ENCODE measurements around the gene BIN1. TPM values are rescaled to one million over a fixed set of nuclear protein-coding genes. Genes with fewer than 3 reads are reported as not detected.

Gene BIN1
- total RNA-seq, 1 experiment from 2014 or later, result 58.9 TPM

DNA sequence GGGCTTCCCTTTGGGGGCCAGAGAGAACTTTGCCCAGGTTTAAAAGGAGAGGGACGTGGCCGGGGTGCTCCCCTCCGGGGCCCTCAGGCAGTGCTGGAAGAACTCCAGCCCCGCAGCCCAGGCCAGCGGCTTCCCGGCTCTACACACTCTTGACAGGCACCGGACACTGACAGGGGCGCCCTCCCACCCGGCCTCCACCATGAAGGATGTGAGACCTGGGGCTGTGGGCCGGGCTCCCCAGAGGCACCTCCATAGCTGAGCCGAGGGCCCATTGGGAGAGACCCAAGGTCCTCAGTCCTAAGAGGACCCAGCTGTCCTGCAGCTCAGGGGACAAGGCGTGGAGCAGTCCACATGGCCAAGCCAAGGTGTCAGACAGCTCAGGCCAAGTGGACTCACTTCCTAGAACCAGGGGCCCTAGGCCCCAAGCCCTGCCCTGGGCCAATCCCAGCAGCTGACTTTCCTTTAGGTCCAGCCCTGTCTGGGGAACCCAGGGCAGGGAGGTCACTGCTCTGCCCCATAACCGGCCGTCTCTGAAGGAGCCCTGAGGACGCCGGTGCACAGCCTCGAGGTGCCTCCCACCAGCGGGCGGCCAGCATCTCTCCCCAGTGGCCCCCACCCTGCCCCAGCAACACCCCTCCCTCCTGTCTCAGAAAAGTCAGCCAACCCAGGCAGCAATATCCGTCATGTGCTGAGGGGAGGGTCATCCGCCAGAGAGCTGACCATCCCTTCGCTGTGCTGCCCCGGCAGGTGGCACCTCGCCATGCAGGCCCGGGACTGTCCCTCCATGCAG is 51.8 kb downstream of the BIN1 start:
- Histone ChIP-seq H3K9me3 (ENCODE audit: low read length) (no peaks in the 10 kb centered on the region), H3K27ac (ENCODE audit: low read length) (no peak overlapping the region), H3F3A (ENCODE audit: low read length, unreplicated experiment) (no peaks in the 10 kb centered on the region), H2AFZ (ENCODE audit: low read length) (no peak overlapping the region), H3K4me3 (ENCODE audit: low read length) (no peak overlapping the region), H3K4me2 (ENCODE audit: low read length) (no peak overlapping the region), H3K4me1 (ENCODE audit: insufficient read depth, low read length) (no peaks in the 10 kb centered on the region), H3K9ac (ENCODE audit: low read length) (no peak overlapping the region), H4K20me1 (ENCODE audit: low read length) (no peaks in the 10 kb centered on the region), H3K36me3 (ENCODE audit: low read depth, low read length) (no peaks in the 10 kb centered on the region), H3K9me2 (replicated peaks; ENCODE audit: low read length) (no peaks in the 10 kb centered on the region), H3K79me2 (ENCODE audit: low read length) (no peaks in the 10 kb centered on the region), H3K27me3 (ENCODE audit: low read length) (no peaks in the 10 kb centered on the region)
- DNase-seq, result no peak
- POLR2A ChIA-PET (ENCODE audit: unreplicated experiment), result no interaction called here
- BruUV-seq (replicated peaks), result no TSS peak
- intact Hi-C loops (cut with micrococcal nuclease), result no loop called here
- TF ChIP-seq EZH2phosphoT487 (IDR thresholded peaks at IDR 0.05; ENCODE audit: borderline replicate concordance, low read length) (no peak), EZH2 (IDR thresholded peaks at IDR 0.05; ENCODE audit: low read length, unreplicated experiment) (no peak)
- CTCF ChIA-PET, result no interaction called here
- no peak for ATAC-seq

DNA sequence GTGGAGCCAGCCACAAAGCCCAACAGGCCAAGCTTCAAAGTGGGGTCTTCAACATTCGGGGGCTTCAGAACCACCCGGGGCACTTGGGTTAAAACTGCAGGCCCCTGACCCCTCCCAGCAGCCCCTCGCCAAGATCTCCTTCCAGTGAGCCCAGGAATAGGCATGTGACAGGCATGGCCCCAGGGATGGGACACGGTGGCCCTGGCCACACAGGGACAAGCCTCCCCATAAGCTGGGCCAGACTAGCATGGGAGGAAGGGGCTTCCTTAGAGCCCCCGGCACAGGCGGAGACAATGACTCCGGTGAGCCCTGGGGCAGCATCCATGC is 52.4 kb downstream of the BIN1 start:
- H3K9me2 ChIP-seq (replicated peaks; ENCODE audit: low read length), result no peaks in the 10 kb centered on the region
- H3K36me3 ChIP-seq (ENCODE audit: low read depth, low read length), result no peaks in the 10 kb centered on the region
- H3K4me1 ChIP-seq (ENCODE audit: insufficient read depth, low read length), result no peaks in the 10 kb centered on the region
- no peak overlapping the region for H3K27ac ChIP-seq (ENCODE audit: low read length)
- no peak overlapping the region for H2AFZ ChIP-seq (ENCODE audit: low read length)
- BruUV-seq (replicated peaks), result no TSS peak
- intact Hi-C loops (cut with micrococcal nuclease), result no loop called here
- no peaks in the 10 kb centered on the region for H3K27me3 ChIP-seq (ENCODE audit: low read length)
- TF ChIP-seq EZH2phosphoT487 (IDR thresholded peaks at IDR 0.05; ENCODE audit: borderline replicate concordance, low read length), result no peak
- no peaks in the 10 kb centered on the region for H3F3A ChIP-seq (ENCODE audit: low read length, unreplicated experiment)
- no peaks in the 10 kb centered on the region for H3K9me3 ChIP-seq (ENCODE audit: low read length)
- no peak overlapping the region for H3K9ac ChIP-seq (ENCODE audit: low read length)
- no peak overlapping the region for H3K4me3 ChIP-seq (ENCODE audit: low read length)
- CTCF ChIA-PET, result no interaction called here
- ATAC-seq, result no peak
- H4K20me1 ChIP-seq (ENCODE audit: low read length), result no peaks in the 10 kb centered on the region
- no peak overlapping the region for H3K4me2 ChIP-seq (ENCODE audit: low read length)
- POLR2A ChIA-PET (ENCODE audit: unreplicated experiment), result no interaction called here
- DNase-seq, result no peak
- H3K79me2 ChIP-seq (ENCODE audit: low read length), result no peaks in the 10 kb centered on the region

DNA sequence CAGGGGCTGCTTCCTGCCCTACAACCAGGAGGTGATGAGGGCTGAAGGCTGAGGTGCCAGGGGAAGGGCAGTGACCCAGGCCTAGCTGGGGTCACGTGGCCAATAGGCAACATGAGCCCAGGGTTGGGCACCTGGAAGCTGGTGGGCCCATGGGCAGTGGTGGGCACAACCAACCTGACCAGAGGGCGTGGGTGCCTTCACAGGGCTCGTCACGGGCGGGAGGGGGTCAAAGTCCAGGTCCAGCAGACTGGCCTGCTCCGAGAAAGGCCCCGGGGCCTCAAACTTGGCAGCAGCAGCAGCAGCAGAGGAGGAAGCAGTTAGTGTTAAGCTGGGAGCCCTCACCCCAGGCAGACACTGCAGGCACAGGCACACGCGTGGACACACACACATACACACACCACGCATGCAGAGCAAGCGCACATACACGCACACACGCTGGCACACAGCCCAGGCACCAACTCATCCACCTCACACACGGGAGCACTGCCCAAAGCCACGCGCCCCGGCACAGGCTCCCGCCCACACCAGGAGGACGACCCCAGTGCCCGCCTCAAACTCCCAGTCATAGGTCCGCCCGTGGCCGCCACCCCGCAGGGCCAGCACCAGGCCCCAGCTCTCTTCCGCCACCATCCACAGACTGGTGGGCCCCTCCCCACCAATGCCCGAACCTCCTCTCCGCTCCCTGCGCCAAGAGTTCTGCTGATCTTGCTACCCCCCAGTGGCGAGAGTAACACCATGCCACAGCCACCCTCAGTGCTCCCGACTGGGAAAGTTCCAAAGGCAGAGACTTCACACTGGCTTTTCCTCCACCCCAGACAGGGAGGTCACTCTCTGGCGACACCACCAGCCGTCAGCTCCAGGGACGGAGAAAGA is 53.0 kb downstream of the BIN1 start:
- DNase-seq, result no peak
- no peaks in the 10 kb centered on the region for H3K27me3 ChIP-seq (ENCODE audit: low read length)
- no peak overlapping the region for H3K9ac ChIP-seq (ENCODE audit: low read length)
- H3K79me2 ChIP-seq (ENCODE audit: low read length), result no peaks in the 10 kb centered on the region
- intact Hi-C loops (cut with micrococcal nuclease), result no loop called here
- H3K4me3 ChIP-seq (ENCODE audit: low read length), result no peak overlapping the region
- BruUV-seq (replicated peaks), result no TSS peak
- no peak for ATAC-seq
- POLR2A ChIA-PET (ENCODE audit: unreplicated experiment), result no interaction called here
- TF ChIP-seq EZH2 (IDR thresholded peaks at IDR 0.05; ENCODE audit: low read length, unreplicated experiment) (no peak), EZH2phosphoT487 (IDR thresholded peaks at IDR 0.05; ENCODE audit: borderline replicate concordance, low read length) (no peak)
- TF ChIP-seq, protein P1, sequence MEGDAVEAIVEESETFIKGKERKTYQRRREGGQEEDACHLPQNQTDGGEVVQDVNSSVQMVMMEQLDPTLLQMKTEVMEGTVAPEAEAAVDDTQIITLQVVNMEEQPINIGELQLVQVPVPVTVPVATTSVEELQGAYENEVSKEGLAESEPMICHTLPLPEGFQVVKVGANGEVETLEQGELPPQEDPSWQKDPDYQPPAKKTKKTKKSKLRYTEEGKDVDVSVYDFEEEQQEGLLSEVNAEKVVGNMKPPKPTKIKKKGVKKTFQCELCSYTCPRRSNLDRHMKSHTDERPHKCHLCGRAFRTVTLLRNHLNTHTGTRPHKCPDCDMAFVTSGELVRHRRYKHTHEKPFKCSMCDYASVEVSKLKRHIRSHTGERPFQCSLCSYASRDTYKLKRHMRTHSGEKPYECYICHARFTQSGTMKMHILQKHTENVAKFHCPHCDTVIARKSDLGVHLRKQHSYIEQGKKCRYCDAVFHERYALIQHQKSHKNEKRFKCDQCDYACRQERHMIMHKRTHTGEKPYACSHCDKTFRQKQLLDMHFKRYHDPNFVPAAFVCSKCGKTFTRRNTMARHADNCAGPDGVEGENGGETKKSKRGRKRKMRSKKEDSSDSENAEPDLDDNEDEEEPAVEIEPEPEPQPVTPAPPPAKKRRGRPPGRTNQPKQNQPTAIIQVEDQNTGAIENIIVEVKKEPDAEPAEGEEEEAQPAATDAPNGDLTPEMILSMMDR (conservative IDR thresholded peaks at IDR 0.05; ENCODE audit: low read depth, low read length), result no peak
- no peaks in the 10 kb centered on the region for H4K20me1 ChIP-seq (ENCODE audit: low read length)
- H3K27ac ChIP-seq (ENCODE audit: low read length), result no peak overlapping the region
- H3K4me2 ChIP-seq (ENCODE audit: low read length), result no peak overlapping the region
- CTCF ChIA-PET, result no interaction called here
- no peaks in the 10 kb centered on the region for H3K9me2 ChIP-seq (replicated peaks; ENCODE audit: low read length)
- no peaks in the 10 kb centered on the region for H3K9me3 ChIP-seq (ENCODE audit: low read length)
- H3K4me1 ChIP-seq (ENCODE audit: insufficient read depth, low read length), result no peaks in the 10 kb centered on the region
- no peak overlapping the region for H2AFZ ChIP-seq (ENCODE audit: low read length)
- no peaks in the 10 kb centered on the region for H3K36me3 ChIP-seq (ENCODE audit: low read depth, low read length)
- no peaks in the 10 kb centered on the region for H3F3A ChIP-seq (ENCODE audit: low read length, unreplicated experiment)
